WTC11 (cell line): Measurements from ENCODE around the gene CCND1.

ENCODE experiments used
- CBFB ChIP-seq: sonication (generic); formaldehyde crosslinking; IDR thresholded peaks from 2 replicates; pipeline ENCODE4 v1.8.1; 2022; ENCODE audit warnings: mild to moderate bottlenecking, low read depth, missing genetic modification reagents
- PREB ChIP-seq: sonication (generic); formaldehyde crosslinking; IDR thresholded peaks from 2 replicates; pipeline ENCODE4 v1.8.1; 2022; ENCODE audit warnings: mild to moderate bottlenecking, missing genetic modification reagents, moderate library complexity, borderline replicate concordance
- SOX15 ChIP-seq: fragments of 250-450 bp; sonication (Bioruptor Pico); IDR thresholded peaks from 2 replicates; pipeline ENCODE4 v1.9.0; 2021; ENCODE audit warnings: mild to moderate bottlenecking
- SP1 ChIP-seq: sonication (generic); formaldehyde crosslinking; conservative IDR thresholded peaks from 2 replicates; pipeline ENCODE4 v1.8.1; 2022; ENCODE audit warnings: missing genetic modification reagents
- TP53 ChIP-seq: sonication (generic); formaldehyde crosslinking; IDR thresholded peaks from 2 replicates; pipeline ENCODE4 v1.8.1; 2023; ENCODE audit warnings: mild to moderate bottlenecking, missing genetic modification reagents
- ZBTB21 ChIP-seq: sonication (generic); formaldehyde crosslinking; IDR thresholded peaks from 2 replicates; pipeline ENCODE4 v1.8.1; 2023; ENCODE audit warnings: mild to moderate bottlenecking, missing genetic modification reagents, borderline replicate concordance
- TF ChIP-seq, protein P1 (sequence below): fragments of 200-600 bp; IDR thresholded peaks from 2 replicates; pipeline ENCODE4 v1.8.0; 2022; ENCODE audit warnings: antibody characterized with exemption

- TF ChIP-seq, protein P1, sequence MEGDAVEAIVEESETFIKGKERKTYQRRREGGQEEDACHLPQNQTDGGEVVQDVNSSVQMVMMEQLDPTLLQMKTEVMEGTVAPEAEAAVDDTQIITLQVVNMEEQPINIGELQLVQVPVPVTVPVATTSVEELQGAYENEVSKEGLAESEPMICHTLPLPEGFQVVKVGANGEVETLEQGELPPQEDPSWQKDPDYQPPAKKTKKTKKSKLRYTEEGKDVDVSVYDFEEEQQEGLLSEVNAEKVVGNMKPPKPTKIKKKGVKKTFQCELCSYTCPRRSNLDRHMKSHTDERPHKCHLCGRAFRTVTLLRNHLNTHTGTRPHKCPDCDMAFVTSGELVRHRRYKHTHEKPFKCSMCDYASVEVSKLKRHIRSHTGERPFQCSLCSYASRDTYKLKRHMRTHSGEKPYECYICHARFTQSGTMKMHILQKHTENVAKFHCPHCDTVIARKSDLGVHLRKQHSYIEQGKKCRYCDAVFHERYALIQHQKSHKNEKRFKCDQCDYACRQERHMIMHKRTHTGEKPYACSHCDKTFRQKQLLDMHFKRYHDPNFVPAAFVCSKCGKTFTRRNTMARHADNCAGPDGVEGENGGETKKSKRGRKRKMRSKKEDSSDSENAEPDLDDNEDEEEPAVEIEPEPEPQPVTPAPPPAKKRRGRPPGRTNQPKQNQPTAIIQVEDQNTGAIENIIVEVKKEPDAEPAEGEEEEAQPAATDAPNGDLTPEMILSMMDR = no peak
- TF ChIP-seq ZBTB21 (CRISPR knock-in tag) (no peak), TP53 (no peak), SP1 (CRISPR knock-in tag) (no peak), SOX15 (CRISPR knock-in tag) (no peak), CBFB (CRISPR knock-in tag) (no peak), PREB (CRISPR knock-in tag) (no peak)
Measured at GRCh38 chr11:69694781-69695180, 53.8 kb downstream of the CCND1 start.
